A549 (cell line): ENCODE measurements around the gene DENND6A.

Experiments used
- CEBPB ChIP-seq, 2 experiments: fragments of >200 bp in 1 of 2; sonication (Bioruptor Twin) in 1 of 2; formaldehyde crosslinking in 1 of 2; IDR thresholded peaks; 2 replicates each; pipeline ENCODE4 v1.6.1; 2012 to 2016
- CTCF ChIP-seq: fragments of >200 bp; sonication (Bioruptor Twin); formaldehyde crosslinking; IDR thresholded peaks from 3 replicates; pipeline ENCODE4 v1.5.1; 2016
- E2F6 ChIP-seq: IDR thresholded peaks from 2 replicates; pipeline ENCODE4 v1.6.1; 2012; ENCODE audit warnings: low read depth, borderline replicate concordance
- EHMT2 ChIP-seq: fragments of 200-600 bp; sonication (generic); IDR thresholded peaks from 2 replicates; pipeline ENCODE4 v1.6.1; 2016; ENCODE audit warnings: antibody characterized with exemption, low read depth, mild to moderate bottlenecking, moderate library complexity
- ELK1 ChIP-seq: fragments of 150-350 bp; IDR thresholded peaks from 2 replicates; pipeline ENCODE4 v1.6.1; 2014; ENCODE audit warnings: low read depth, mild to moderate bottlenecking, low read length
- GATA3 ChIP-seq: IDR thresholded peaks from 2 replicates; pipeline ENCODE4 v1.6.1; 2012; ENCODE audit warnings: borderline replicate concordance
- MAX ChIP-seq: IDR thresholded peaks from 2 replicates; pipeline ENCODE4 v1.6.1; 2012
- MYC ChIP-seq: IDR thresholded peaks from 2 replicates; pipeline ENCODE4 v1.6.1; 2012; ENCODE audit warnings: mild to moderate bottlenecking, inconsistent platforms, low read length, improper control_type of control experiment, borderline replicate concordance
- REST ChIP-seq: fragments of 200-600 bp; sonication (generic); IDR thresholded peaks from 2 replicates; pipeline ENCODE4 v1.6.1; 2016; ENCODE audit warnings: antibody characterized with exemption, mild to moderate bottlenecking, moderate library complexity
- RFX5 ChIP-seq: fragments of 450-650 bp; IDR thresholded peaks from 2 replicates; pipeline ENCODE4 v1.7.1; 2014; ENCODE audit warnings: antibody characterized with exemption, mild to moderate bottlenecking, moderate library complexity

GRCh38 chr3:57740027-57740426 is 47.1 kb upstream of the DENND6A start:
- TF ChIP-seq CEBPB (IDR thresholded peaks at IDR 0.05) (no peak), MAX (no peak), ELK1 (no peak), EHMT2 (no peak), E2F6 (no peak), CTCF (no peak), GATA3 (no peak), REST (no peak), MYC (no peak), RFX5 (no peak)
